HG03103 (cell line): ENCODE measurements around the gene MYO1C.

Experiments
- ATAC-seq: cut with Tn5 transposase; IDR thresholded peaks from one replicate; pipeline ENCODE4 v1.9.1; 2021; ENCODE audit warnings: low read depth; ENCODE audit not compliant: unreplicated experiment

MYO1C gene

DNA sequence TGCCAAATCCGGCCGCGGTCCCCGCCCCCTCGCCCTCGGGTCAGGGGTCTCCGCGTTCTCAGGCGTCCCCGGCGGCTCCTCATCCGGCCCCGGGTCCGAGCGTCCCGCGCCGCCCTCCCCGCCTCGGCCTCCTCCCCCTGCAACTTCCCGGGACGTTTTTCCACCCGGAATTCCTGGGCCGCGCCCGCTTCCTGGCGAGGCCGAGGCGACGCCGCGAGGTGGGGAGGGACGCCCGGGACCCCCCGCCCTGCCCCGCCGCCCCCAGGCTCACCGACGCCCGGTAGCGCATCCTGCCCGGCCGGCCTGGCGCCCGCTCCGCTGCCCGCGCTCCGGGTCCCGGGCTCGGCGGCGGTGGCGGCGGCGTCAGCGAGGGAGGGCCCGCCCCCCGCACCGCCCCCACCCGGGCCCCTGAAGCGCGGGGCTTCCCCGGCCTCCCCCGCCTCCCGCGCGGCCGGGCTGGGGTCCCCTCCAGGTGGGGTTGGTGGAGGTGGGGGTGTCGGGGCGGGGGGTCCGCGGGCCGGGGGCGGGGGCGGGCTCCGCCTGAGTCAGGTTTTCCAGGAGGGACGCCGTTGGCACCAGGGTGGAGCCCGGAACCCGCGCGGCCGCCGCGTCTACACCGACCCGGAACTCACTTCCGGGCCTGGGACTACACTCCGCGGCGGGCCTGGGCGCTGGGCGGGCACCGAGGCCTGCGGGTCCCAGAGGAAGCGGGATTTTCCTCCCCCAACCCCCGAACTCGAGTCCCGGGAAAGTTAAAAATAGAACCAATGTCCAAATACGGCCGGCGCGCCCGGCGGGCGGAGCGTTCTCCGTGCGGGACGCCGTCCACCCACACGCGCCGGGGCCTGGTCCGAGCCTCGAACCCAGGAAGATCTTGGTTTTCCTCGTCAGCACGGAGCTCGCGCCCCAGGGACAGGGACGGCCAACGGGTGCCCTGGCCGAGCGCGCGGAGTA, 6.8 kb downstream of the MYO1C start:
- no peak for ATAC-seq

DNA sequence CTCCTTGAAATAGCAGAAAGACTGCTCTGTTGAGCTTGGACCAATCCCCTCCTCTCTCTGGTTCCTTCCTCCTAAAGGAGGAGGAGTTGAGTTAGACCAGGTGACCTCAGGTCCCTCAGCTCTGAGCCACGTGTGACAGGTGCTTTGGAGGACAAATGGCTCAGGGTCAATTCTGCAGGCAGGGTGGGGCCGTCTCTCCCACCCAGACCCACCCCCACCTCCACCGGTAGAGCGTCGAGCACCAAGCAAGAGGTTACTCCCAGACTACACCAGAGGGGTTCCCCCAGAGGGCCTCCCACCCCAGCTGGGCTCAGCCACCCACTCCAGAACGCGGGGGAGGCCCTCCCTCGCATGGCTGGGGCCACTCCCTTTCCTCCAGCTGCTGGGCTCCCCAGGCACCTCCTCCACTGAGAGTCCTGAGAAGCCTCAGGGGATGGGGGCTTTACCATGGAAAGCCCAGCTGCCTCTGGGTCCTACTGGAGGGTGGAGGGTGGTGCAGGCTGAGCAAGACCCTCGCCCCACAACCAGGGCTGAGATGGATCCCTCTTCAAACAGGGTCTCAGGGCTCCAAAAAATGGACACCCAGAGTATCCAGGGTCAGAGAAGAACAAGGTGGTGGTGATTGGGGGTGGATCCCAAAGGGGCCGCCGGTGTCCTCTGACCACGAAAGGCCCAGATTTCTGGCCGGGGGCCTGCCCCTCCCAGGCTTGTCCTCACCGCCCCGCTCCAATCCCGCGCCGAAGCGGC, 7.6 kb downstream of the MYO1C start:
- no peak for ATAC-seq

DNA sequence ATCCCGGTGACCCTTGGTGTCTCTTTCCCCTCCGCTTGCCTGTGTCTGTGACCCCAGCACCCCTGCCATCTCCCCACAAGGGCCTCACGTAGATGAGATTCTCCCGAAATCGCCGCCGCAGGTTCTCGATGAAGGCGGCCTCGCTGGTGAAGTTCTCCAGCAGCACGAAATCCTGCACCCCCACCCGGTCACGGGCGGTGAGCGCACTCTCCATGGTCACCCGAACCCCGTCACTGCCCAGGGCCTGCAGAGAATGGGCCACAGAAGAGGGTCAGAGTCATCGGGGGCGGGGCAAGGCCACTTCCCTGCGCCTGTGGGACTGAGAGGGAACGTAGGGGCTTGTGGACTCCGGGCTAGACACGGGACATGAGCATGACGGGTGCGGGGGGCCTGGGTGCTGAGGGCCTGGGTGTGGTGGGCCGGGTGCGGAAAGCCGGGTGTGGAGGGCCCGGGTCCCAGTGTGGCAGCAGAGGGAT, 8.4 kb downstream of the MYO1C start:
- no peak for ATAC-seq

DNA sequence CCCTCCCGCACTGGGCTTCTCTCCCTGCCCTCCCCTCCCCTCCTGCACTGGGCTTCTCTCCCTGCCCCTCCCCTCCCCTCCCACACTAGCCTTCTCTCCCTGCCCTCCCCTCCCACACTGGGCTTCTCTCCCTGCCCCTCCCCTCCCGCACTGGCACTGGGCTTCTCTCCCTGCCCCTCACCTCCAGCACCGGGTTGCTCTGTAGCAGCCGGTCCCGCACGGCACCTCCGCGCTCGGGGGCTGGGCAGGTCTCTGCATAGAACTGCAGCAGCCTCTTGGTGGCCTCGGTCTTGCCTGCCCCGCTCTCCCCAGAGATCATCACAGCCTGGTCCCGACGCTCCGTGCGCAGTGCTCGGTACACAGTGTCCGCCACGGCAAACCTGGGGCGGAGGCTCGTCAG, 9.8 kb downstream of the MYO1C start:
- no peak for ATAC-seq

DNA sequence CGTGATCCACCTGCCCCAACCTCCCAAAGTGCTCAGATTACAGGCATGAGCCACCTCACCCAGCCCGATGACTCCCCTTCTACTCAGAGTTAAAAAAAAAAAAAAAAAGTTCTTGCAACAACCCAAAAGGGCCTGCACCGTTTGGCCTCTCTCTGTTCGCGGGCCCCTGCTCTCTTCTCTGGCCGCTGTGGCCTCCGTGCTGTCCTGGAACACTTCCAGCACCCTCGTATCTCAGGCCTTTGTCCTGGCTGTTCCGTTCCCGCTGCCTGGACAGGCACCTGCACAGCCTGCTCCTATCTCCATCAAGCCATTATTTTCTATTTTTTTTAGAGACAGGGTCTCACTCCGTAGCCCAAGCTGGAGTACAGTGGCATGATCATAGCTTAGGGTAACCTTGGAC, 10.8 kb downstream of the MYO1C start:
- ATAC-seq, result no peak

DNA sequence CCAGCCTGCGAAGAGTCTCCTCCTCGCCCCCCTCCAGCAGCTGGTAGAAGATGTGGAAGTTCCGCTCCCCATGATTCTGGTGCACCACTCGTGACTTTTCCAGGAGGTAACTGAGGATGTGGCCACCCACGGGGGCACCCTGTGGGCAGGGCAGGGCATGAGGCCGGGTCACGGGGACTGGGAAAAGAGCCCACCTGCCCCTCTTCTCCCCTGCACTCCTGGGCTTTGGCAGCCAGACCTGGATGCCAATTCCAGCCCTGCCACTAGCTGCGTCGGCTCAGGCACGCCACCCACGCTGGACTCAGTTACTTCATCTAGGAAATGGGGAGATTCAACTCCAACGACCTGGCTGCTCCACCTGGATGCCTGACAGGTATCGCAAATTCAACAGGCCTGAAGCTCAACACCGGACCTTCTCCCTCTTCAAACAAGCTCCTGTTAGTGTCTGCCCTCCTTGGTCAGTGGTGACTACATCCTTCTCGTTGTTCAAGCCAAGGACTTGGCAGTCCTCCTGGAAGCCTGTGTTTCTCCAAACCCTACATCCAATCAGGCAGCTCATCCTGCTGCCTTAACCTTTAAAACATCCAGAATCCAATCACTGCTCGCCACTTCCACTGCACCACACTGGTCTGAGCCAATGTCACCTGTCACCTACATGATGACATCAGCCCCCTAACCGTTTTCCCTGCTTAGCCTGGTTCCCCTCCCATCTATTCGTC, 11.6 kb downstream of the MYO1C start:
- no peak for ATAC-seq

DNA sequence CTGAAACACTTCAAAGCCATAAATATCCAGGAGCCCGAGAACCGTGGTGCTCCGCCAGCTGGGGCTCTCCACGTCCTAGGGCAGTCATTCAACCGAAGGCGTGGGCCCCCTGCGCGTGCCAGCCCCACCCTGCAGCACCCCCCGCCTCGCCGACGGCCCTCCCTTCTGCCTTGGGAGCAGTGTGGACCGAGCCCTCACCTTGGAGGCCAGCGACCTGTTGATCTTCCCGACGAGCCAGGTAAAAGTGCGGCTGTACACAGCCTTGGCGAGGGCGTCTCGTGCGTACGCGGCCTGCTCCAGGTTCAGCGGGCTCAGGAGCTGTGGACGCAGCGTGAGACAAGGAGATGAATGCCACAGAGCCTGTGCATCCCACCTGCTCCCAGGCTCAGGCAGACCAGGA, 14.1 kb downstream of the MYO1C start:
- no peak for ATAC-seq

DNA sequence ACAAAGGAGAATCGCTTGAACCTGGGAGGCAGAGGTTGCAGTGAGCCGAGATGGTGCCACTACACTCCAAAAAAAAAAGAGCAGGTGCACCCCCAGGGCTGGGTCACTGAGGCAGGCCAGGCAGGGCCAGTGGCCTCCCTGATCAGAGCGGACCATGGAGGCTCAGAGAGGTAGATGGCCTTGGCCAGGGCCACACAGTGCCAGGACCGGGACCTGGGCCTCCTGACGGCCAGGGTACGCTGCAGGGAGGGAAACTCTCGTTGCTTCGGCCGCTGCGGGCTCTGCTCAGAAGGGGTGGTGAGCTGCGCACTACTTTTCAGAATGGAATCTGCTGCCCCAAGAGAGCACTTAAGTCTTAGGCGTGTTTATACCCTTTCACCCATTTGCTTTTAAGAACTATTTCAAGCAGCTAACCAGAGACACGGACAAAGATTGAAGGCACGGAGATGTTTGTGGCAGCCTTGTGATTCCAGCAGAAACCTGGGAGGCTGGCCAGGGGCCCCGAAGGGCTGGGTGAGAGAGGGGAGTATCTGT, 17.1 kb downstream of the MYO1C start:
- no peak for ATAC-seq

DNA sequence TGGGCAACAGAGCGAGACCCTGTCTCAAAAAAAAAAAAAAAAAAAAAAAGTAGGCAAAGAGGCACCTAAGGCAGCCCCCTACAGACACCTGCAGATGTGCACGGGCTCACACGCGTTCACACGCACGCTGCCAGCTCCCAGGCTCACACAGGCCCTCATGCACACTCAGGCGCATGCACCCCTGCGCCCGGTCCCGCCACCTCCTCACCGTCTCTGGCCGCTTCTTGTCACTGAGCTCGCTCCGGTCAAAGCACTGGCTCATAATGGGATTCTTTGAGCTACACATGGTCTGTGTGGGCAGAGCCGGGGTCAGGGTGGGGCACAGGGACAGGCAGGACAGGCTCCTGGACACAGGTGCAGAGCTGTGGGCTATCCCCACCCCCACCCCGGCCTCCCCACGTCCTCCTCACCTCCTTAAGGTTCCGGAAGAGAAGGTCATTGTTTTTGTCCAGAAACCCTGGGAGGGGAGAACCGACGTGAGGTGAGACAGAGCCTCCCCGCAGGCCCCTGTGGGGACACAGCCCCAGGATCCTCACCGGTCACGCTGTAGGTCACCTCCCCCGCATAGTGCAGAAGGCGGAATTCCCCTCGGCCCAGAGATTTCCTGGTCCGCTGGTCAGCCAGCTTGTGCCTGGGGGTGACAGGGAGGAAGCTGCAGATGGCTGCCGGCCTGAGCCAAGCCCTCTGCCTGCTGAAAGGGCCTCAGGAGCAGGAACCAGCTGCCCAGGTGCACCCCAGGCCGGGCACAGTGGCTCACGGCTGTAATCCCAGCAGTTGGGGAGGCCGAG, 17.9 kb downstream of the MYO1C start:
- peak; percentile 64 for ATAC-seq

DNA sequence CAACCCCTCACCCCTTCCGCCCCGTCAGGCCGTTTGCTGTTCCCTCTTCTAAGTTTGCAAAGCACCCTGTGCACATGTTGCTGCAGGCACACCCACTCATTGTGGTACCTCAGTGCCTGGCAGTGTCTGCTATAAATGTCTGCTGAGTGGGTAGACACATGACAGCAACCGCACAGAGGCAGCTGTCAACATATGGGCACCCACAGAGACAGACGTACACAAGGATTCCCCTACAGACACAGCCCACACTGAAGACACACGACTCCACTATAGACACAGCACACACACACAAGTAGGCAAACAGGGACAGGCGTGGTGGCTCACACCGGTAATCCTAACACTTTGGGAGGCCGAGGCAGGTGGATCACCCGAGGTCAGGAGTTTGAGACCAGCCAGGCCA, 18.6 kb downstream of the MYO1C start:
- ATAC-seq, result no peak

DNA sequence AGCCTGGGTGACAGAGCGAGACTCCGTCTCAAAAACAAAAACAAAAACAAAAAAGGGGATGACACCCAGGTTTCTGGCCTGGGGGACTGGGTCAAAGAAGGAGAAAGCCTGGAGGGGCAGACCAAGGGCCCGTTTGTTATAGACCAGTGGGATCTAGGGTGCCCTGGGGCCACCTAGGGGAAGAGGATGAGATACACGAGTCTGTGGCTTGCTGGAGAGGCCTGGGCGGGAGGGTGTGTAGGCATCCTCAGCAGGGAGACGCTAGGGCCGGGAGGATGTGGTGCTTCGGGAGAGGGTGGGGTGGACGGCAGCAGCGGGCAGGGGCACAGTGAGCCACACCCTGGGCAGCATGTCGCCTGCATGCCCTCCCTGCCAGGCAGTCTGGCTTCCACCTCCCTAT, 19.3 kb downstream of the MYO1C start:
- no peak for ATAC-seq

DNA sequence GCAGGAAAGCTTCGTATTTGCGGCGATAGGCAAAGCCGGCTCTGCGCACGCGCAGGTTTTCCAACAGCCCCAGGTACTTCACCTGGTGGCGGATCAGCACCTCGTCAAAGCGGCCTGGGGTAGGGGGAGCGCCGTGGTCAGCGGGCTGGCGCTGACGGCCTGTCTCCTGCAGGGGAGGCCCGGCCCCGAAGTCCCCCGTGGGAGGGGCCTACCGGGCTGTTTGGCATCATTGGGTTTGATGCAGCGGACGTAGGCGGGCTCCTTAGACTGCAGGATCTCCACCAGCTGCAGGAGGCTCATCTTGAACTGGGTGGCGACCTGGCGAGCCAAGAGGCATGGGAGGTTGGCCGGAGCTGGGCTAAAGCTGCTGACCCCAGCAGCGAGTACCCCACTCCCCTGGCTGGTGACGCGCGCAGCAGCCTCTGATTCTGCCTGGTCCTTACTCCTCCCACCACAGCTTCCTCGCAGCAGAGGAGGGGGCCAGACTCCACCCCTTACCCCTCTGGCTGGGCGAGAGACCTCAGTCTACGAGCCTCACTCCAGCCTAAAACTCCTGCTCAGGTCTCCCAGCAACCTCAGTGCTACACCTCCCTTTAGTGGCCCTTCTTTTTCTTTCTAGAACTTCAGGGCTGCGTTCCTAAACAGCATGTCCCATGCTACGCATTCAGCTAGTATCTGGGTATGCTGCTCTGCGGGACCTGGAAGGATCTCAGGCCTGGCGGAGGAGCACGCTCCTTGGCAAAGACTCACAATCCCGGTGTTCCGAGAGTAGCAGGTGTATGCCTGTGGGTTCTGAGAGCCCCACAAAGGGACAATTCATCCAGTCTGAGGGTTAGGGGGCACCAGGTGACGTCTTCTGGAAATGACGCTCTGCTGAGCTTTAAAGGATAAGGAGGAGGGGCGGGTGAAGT, 20.3 kb downstream of the MYO1C start:
- ATAC-seq, result no peak

DNA sequence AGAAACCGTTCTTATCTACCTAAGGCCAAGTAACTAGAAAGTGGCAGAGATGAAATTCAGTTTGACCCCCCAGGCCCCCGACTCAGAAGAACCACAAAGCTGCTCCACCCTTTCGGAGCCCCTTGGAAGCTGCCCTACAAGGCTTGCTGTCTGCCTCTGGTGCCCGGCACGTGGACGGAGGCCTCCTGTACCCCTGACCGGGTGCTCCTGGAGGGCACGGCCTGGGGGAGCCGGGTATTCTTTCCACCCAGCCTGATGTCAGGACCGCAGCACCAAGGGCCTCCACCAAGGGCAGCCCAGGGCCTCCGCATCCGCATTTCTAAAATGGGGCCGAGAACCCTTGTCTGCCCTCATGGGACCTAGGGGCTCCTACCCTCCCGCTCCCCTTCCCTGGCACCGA, 21.0 kb downstream of the MYO1C start:
- ATAC-seq, result no peak

DNA sequence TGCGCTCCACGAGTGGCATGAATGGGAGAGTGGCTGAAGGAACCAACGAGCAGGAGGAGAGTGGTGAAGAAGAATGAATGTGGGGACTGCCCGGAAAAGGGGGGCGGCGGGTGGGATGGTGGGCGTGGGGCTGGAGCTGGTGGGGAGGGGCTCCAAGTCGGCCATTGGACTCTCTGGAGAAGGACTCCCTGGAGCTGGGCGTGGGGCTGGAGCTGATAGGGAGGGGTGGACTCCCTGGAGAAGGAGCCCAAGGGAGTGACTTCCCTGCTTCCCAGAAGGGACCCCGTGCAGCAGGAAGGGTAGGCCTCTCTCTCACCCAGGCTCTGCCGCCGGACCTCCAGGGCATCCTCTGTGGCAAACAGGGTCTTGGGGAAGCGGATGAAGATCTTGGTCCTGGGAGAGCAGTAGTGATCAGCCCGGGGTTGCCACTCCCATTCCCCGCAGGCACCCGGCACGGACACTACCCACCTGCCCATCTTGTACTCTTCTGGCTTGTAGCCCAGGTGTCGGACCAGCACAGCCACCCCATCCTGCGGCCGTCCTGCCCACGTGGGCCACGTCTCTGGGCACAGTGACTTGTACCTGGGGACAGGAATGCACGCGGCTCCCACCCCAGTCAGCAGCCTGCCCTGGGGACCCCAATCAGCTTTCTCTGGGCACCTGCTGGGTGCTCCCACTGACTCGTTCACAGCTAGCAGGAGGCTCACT, 21.6 kb downstream of the MYO1C start:
- ATAC-seq, result no peak

DNA sequence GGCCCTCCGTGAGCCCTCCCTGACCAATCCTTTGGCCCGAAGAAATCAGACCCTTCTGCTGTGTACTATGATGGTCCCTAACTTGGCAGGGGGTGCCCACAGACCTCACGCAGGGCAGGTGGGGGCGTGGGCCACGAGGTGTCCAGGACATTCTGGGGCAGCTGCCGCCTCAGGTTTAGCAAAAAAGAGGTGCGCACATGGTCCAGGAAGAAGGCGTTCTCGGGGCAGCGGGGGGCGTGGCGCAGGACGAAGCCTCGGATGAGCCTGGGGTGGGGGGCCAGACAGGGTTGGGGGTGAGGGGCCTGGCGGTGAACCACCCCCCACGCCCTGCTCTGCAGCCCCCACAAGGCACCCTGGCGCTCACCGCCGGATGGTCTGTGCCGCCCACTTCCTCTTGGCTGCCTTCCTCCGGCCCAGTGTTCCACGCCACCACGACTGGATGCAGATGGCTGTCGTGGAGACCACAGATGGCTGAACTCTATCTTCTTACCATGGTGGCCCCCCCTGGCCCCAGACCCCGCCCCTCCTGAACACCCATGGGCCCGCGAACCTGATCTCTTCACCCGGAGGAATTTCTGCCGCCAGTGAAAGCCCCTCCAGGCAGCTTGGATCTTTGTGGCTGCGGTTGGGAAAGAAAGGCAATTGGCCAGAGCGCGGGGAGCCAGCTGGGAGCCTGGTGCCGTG, 22.3 kb downstream of the MYO1C start:
- no peak for ATAC-seq

DNA sequence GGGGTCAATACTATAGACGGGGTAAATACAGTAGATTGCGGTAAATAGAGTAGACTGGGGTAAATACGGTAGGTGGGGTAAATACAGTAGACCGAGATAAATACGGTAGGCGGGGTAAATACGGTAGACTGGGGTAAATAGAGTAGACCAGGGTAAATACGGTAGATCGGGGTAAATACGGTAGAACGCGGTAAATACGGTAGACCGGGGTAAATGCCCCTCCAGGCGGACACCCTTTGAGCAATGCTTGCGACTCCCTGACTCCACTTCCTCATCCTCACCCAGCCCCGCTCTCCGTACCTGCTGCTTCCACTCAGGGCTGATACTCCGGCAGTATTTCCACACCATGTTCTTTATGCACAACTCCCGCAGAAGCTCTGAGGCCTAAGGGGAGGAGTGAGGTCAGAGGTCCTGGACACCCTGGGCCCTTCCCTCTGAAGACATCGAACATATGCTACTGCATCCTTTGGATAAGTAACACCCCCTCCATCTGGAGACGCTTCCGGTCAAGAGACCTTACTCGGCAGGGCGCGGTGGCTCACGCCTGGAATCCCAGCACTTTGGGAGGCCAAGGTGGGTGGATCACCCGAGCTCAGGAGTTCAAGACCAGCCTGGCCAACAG, 23.1 kb downstream of the MYO1C start:
- ATAC-seq, result no peak

DNA sequence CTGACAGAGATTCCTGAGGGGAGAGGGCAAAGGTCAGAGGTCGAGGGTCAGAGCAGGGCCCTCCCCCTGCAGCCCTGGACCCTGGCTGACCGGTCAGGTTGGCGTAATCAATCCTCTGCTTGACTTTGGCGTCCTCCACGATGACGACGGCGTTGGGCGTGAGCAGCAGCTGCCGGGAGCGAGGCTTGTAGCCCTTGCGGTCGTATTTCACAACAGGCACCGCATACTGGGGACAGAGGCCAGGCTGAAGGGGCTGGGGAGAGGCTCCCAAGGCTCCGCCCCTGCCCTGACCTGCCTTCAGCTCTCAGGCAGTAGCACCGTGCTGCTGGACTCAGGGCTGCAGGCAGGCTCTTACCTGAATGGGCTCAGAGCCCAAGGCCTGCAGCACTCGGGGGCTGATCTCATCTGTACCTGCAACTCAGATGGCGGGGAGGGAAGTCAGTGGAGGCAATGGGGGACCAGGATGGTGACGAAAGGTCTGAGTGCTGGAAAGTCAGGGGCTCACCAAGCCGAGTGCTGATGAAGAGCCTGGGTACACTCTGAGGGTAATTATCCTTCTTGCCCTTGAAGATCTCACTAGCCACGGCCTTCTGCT, 24.5 kb downstream of the MYO1C start:
- ATAC-seq, result no peak
